Activated T-cell treated with anti-CD3 and anti-CD28 coated beads, Interleukin-2, amount 50 U/mL, for 48 hours (primary cell): ENCODE measurements around the gene PTPRK.
A peak's percentile ranks its signal among the peaks of the same experiment; 100 is the strongest.
"Not testable (repeated sequence)": the region's sequence is repeated elsewhere in the genome, so short reads cannot be mapped to it uniquely, and the experiment has no call there.

Experiments used
- DNase-seq, 2 experiments: peaks; one replicate each; pipeline ENCODE4 v3.0.0-alpha.2; 2020

The PTPRK gene

DNA sequence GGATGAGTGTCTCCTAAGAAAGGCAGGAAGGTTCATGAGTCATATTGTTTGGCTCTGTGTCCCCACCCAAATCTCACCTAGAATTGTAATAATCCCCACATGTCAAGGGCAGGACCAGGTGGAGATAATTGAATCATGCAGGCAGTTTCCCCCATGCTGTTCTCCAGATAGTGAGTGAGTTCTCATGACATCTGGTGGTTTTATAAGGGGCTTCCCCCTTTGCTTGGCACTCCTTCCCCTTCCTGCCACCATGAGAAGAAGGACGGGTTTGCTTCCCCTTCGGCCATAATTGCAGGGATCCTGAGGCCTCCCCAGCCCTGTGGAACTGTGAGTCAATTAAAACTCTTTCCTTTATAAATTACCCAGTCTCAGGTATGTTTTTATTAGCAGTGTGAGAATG, 542.2 kb downstream of the PTPRK start:
- DNase-seq, result not testable (repeated sequence)

GRCh38 chr6:127976796-127977195, 543.6 kb downstream of the PTPRK start:
- no peak for DNase-seq

- DNase-seq, result no peak
Measured at GRCh38 chr6:127976111-127976510, 544.3 kb downstream of the PTPRK start.

DNA sequence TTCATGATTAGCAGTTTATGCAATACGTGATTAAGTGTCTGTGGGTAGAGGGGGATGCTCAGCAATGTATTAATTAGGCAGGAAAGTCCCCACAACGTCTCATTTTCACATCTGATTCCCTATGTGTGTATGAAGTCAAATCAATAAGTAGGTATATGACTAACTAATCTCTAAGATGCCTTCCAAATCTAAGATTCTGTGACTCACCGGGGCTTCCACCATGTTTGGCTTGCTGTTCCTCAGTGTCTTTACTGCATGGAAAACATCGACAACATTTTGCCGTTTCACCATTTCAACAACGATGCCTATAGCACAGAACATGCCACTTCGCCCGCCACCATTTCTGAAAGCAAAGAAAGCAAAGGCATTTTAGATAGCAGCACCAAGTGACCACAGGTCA, 547.6 kb downstream of the PTPRK start:
- peak; percentile 52 to 56 for DNase-seq

DNA sequence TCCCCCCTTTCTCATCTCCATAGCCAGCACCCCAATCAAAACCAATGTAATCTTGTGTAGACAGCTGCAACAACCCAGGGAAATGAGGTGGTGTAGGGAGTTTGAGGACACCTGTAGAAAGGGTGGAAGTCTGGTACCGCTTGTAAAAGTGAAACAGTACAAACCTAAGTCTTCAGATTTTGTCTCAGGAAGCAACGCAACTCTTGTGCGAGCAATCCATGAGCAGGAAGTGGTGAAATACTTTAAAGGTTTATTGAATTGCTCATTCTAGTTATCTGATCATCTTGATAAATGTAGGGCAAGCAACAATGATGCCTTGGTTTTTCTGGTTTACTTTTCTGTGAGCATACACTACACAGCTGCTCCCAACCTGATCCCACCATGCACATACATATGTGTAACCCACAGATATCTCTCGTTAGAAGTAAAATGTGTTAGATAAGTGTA, 548.4 kb downstream of the PTPRK start:
- DNase-seq, result peak; percentile 64 to 68

DNA sequence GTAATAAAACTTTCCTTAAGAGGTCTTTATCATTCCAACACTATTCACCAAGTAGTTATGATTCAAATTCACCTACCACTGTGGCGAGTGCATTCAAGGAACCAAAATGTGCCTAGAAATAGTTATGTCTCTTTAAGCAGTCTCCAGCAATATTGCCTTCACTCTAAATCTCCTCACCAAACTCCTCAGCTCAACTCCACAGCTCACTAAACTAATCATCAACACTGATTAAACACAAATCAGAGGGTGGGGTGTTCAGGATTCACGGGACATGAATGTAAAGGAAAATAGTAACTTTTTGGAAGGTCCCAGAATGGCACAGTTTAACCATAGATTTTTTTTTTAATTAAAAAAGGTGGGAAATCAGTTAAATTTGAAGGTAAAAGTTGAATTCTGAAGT, 549.0 kb downstream of the PTPRK start:
- no peak for DNase-seq

DNA sequence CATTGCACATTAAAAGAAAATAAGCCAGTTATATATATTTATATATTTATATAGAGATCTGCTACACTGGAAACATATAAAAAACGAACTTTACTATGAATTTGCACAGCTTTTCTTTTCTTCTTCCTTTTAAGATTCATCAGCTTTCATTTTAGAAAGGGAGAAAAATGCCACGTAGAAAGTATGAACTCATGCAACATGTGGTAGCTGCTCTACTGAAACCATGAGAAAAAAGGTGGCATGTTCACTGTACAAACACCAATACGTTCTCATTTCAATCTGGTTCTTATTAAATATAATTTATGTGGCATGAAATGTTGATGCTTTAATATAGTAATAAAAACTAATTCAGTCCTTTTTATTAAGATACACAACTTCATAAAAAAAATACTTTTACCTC, 550.7 kb downstream of the PTPRK start:
- DNase-seq, result no peak

GRCh38 chr6:127968394-127968793, 552.0 kb downstream of the PTPRK start:
- no peak for DNase-seq

GRCh38 chr6:127967708-127968107, 552.7 kb downstream of the PTPRK start:
- no peak for DNase-seq

DNA sequence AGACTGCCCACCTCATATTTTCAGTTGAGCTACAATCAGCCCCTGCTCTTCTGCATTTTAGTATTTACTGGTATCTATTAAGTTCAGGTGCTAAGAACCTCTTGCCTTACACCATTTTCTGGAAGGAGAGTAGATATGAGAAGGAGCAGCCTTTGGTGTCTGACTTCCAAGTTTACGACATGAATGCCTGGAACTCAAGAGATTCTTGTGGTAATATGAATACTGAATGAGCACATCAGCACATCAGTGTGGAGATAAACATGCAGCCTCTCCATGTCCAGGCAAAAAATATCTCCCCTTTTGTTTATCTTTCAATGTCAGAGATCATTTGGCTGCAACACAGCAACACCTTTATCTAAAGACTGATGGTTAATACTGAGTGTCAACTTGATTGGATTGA, 553.8 kb downstream of the PTPRK start:
- no peak for DNase-seq

GRCh38 chr6:127963495-127963894, 556.9 kb downstream of the PTPRK start:
- DNase-seq, result no peak

DNA sequence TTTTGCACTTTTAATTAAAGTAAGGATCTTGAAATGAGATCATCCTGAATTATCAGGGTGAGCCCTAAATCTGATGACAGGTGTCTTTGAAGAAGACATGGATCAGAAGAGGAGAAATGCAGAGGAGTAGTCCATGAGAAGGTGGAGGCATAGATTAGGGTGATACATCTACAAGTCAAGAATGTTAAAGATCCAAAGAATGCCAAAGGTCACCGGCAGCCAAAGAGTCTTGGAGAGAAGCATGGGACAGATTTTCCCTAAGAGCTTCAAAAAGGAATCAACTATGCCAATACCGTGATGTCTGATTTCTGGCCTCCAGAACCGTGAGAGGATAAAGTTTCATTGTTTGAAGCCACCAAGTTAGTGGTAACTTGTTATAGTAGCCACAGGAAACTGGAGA, 560.5 kb downstream of the PTPRK start:
- DNase-seq, result no peak

DNA sequence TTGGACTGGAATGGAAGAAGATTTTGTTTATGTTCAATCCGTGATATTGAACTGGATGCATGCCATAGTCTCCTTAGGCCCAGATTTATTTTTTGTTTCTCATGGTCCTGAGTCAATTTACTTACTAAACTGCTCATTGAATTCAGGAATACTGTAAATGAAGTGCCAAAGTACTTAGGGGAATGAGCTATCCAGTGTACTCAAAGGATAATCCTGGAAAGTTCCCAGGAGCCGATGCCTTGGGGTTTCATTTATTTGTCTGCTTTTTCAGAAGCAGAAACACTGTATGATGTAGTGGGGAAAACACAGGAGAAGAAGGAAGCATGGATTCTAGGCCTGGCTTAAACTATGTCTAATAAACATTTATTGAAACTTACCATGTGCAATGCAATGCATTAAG, 563.4 kb downstream of the PTPRK start:
- DNase-seq, result no peak

- no peak for DNase-seq
Measured at GRCh38 chr6:127956260-127956888, 564.0 kb downstream of the PTPRK start.

GRCh38 chr6:127954082-127954481, 566.3 kb downstream of the PTPRK start:
- no peak for DNase-seq

- no peak for DNase-seq
Measured at GRCh38 chr6:127952831-127953230, 567.6 kb downstream of the PTPRK start.

DNA sequence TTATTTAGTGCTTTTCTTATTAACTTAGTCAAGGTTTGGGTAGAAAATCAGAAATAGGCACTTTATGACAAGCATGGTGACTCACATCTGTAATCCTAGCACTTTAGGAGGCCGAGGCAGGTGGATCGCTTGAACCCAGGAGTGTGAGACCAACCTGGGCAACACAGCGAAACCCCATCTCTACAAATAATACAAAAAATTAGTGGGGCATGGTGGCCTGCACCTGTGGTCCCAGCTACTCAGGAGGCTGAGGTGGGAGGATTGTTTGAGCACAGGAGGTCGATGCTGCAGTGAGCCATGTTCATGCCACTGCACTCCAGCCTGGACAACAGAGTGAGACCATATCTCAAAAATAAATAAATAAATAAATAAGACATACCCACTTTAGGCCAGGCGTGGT, 568.2 kb downstream of the PTPRK start:
- DNase-seq, result no peak

GRCh38 chr6:127951172-127951917, 569.1 kb downstream of the PTPRK start:
- DNase-seq, result no peak

DNA sequence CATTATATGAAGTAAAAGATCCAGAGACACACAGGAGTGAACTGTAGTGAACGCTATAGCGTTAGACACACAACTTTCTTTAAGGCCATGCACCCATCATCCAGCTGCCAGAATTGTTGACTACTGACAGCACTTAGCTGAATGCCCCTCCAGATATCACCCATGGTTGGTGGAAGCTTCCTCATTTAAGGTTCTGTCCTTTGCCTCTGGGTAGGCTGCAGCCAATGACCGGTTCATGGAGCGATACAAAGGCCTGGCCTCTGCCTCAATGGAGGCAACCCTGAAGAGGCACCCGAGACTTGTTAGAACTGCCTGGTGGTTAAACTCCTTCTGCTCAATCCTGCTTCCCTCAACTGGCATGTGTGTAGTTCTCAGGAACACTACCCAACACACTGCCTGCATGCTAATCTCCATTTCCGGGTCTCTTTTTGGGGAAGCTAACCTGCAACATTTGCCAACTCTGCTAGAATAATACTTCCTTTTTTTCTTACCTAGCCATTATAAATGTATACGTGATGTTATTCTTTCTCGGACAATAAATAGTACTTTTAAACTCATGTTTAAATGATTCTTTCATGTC, 569.7 kb downstream of the PTPRK start:
- no peak for DNase-seq

GRCh38 chr6:127949251-127949650, 571.1 kb downstream of the PTPRK start:
- no peak for DNase-seq

DNA sequence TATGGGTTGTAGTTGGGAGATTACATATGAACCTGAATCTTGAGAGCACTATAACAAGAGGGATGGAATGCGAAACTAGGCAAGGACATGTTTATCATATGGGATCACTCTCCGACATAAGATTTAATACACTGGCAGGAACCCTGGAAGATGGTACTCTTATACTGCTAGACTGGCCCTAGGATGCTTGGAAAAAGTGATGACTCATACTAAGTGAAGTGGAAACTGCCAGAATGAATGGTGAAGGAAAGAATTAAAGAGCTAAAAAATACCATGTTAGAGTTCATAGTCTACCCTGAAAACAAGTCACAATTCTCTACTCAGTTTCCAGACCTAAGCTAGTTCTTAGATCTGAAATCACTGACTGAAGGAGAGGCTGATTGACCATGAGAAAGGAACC, 574.0 kb downstream of the PTPRK start:
- no peak for DNase-seq

DNA sequence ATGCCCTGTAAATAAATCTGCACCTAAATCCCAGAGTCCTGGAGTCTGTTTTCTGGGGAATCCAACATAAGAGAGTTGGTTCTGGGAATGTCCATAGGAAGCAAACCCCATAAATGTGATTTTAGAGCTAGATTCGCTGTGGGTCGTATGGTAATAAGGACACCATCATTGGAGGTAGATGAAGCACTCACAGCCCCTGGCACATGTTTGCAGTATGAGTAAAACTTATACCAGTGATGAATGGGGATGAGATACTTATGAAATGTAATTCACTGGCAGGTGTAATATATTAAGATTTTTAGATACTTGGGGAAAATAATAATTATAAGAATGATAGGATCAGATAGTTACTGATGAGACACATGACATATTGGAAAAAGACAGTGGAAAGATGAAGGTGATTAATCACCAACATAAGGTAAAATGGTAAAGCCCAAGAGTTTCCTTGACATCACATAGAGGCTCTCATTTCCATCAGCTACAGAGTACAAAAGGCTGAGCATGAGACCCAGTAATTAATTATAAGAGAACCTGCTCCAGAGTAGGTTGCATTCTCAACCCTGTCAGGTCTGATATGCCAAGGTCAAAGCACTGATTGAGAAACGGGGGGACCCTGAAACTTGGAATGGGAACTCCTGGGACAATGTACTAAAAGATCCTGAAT, 574.8 kb downstream of the PTPRK start:
- no peak for DNase-seq

GRCh38 chr6:127941228-127941627, 579.2 kb downstream of the PTPRK start:
- DNase-seq, result no peak
